A549 (cell line): Measurements from ENCODE around the gene ALG2. TPM values are rescaled to one million over a fixed set of nuclear protein-coding genes. Genes with fewer than 3 reads are reported as not detected.

Source experiments
- ATAC-seq, 2 experiments: fragments of 200-7000 bp in 1 of 2; fragments of >200 bp in 1 of 2; cut with Nextera tagmentation in 1 of 2; cut with Tn5 transposase in 1 of 2; 3 replicates each; pipeline versions ENCODE4 v1.8.0 to v1.9.1; 2018 to 2020; ENCODE audit warnings: mild to moderate bottlenecking in 1 of 2, moderate library complexity in 1 of 2
- CTCF ChIA-PET: fragments of 300-600 bp; sonication (Branson Sonifier 250); formaldehyde crosslinking; extraction: SDS; loops from one replicate; lab custom pipeline; 2021; ENCODE audit warnings: antibody characterized with exemption, inconsistent platforms; lab: Yijun Ruan, JAX
- POLR2A ChIA-PET: fragments of 350-600 bp; formaldehyde crosslinking; extraction: SDS; loops from one replicate; lab custom pipeline; 2021; ENCODE audit warnings: antibody characterized with exemption, inconsistent platforms; lab: Yijun Ruan, JAX
- DNase-seq, 2 experiments: peaks; one replicate each; pipeline versions ENCODE4 v3.0.0 to v3.0.0-alpha.2; 2011 to 2016; ENCODE audit warnings: low read depth in 1 of 2, low spot score in 1 of 2
- FAIRE-seq: peaks from 2 replicates; lab custom pipeline; 2011; peaks lifted over from hg19 to GRCh38; lab: Jason Lieb, UNC
- H3K27ac ChIP-seq, 2 experiments: fragments of >200 bp; sonication (Bioruptor Twin); formaldehyde crosslinking; 3 replicates each; pipeline ENCODE4 v1.5.1; 2016 to 2017
- H3K4me1 ChIP-seq: fragments of >200 bp; sonication (Bioruptor Twin); formaldehyde crosslinking; 3 replicates; pipeline ENCODE4 v1.6.1; 2016
- H3K4me2 ChIP-seq: fragments of >200 bp; sonication (Bioruptor Twin); formaldehyde crosslinking; 3 replicates; pipeline ENCODE4 v1.6.1; 2016
- H3K4me3 ChIP-seq: fragments of >200 bp; sonication (Bioruptor Twin); formaldehyde crosslinking; 3 replicates; pipeline ENCODE4 v1.5.1; 2016
- H3K9me3 ChIP-seq: fragments of >200 bp; sonication (Bioruptor Twin); formaldehyde crosslinking; 3 replicates; pipeline ENCODE4 v1.6.1; 2016
- BHLHE40 ChIP-seq: IDR thresholded peaks from 2 replicates; pipeline ENCODE4 v1.6.1; 2012; ENCODE audit warnings: low read depth, low read length, inconsistent platforms
- CBX2 ChIP-seq: fragments of 200-600 bp; sonication (generic); IDR thresholded peaks from 2 replicates; pipeline ENCODE4 v1.6.1; 2016; ENCODE audit warnings: low read depth, mild to moderate bottlenecking, borderline replicate concordance
- CEBPB ChIP-seq, 2 experiments: fragments of >200 bp in 1 of 2; sonication (Bioruptor Twin) in 1 of 2; formaldehyde crosslinking in 1 of 2; IDR thresholded peaks; 2 replicates each; pipeline ENCODE4 v1.6.1; 2012 to 2016
- CHD2 ChIP-seq: fragments of 150-350 bp; IDR thresholded peaks from 2 replicates; pipeline ENCODE4 v1.6.1; 2014; ENCODE audit warnings: low read length; ENCODE audit not compliant: partially characterized antibody
- CHD4 ChIP-seq: fragments of 200-600 bp; sonication (generic); IDR thresholded peaks from 2 replicates; pipeline ENCODE4 v1.6.1; 2016; ENCODE audit warnings: antibody characterized with exemption, mild to moderate bottlenecking, borderline replicate concordance
- EHMT2 ChIP-seq: fragments of 200-600 bp; sonication (generic); IDR thresholded peaks from 2 replicates; pipeline ENCODE4 v1.6.1; 2016; ENCODE audit warnings: antibody characterized with exemption, low read depth, mild to moderate bottlenecking, moderate library complexity
- HEYL ChIP-seq: fragments of 250-450 bp; sonication (Bioruptor Pico); IDR thresholded peaks from 2 replicates; pipeline ENCODE4 v1.8.0; 2021; ENCODE audit warnings: mild to moderate bottlenecking, moderate library complexity
- HOXB13 ChIP-seq: fragments of 250-450 bp; sonication (Bioruptor Pico); IDR thresholded peaks from 2 replicates; pipeline ENCODE4 v1.5.0; 2020; ENCODE audit warnings: low read depth, mild to moderate bottlenecking, moderate library complexity
- HOXB5 ChIP-seq: fragments of 250-450 bp; sonication (Bioruptor Pico); IDR thresholded peaks from 2 replicates; pipeline ENCODE4 v1.5.0; 2020; ENCODE audit warnings: mild to moderate bottlenecking, moderate library complexity
- NPAS2 ChIP-seq: fragments of 250-450 bp; sonication (Bioruptor Pico); IDR thresholded peaks from 2 replicates; pipeline ENCODE4 v1.8.0; 2022; ENCODE audit warnings: mild to moderate bottlenecking, moderate library complexity, borderline replicate concordance
- NR3C1 ChIP-seq: fragments of >200 bp; sonication (Bioruptor Twin); formaldehyde crosslinking; IDR thresholded peaks from 3 replicates; pipeline ENCODE4 v1.6.1; 2017
- PHF8 ChIP-seq: fragments of 200-600 bp; sonication (generic); IDR thresholded peaks from 2 replicates; pipeline ENCODE4 v1.6.1; 2016; ENCODE audit warnings: low read depth, mild to moderate bottlenecking, antibody characterized with exemption, moderate library complexity, borderline replicate concordance
- RAD21 ChIP-seq, 2 experiments: fragments of >200 bp in 1 of 2; sonication (Bioruptor Twin) in 1 of 2; formaldehyde crosslinking in 1 of 2; IDR thresholded peaks in 1 of 2; conservative IDR thresholded peaks in 1 of 2; 2 replicates in 1 of 2; 3 replicates in 1 of 2; pipeline ENCODE4 v1.6.1; 2012 to 2018; ENCODE audit warnings: inconsistent platforms in 1 of 2
- RCOR1 ChIP-seq: fragments of 150-350 bp; IDR thresholded peaks from 2 replicates; pipeline ENCODE4 v1.6.1; 2014; ENCODE audit warnings: antibody characterized with exemption, low read length, low read depth
- SMC3 ChIP-seq: fragments of >200 bp; sonication (Bioruptor Twin); formaldehyde crosslinking; IDR thresholded peaks from 3 replicates; pipeline ENCODE4 v1.6.1; 2018; ENCODE audit warnings: inconsistent platforms
- TFCP2L1 ChIP-seq: fragments of 250-450 bp; sonication (Bioruptor Pico); IDR thresholded peaks from 2 replicates; pipeline ENCODE4 v1.5.0; 2021; ENCODE audit warnings: mild to moderate bottlenecking
- TP53 ChIP-seq: fragments of 250-450 bp; sonication (Bioruptor Pico); IDR thresholded peaks from 2 replicates; pipeline ENCODE4 v1.5.0; 2021; ENCODE audit warnings: mild to moderate bottlenecking, moderate library complexity
- ZC3H11A ChIP-seq: fragments of 450-650 bp; IDR thresholded peaks from 2 replicates; pipeline ENCODE4 v1.6.1; 2014; ENCODE audit warnings: antibody characterized with exemption, mild to moderate bottlenecking
- ZFP36 ChIP-seq: fragments of 450-650 bp; IDR thresholded peaks from 2 replicates; pipeline ENCODE4 v1.6.1; 2014; ENCODE audit warnings: borderline replicate concordance; ENCODE audit not compliant: partially characterized antibody
- WGBS: methylation state at CpG from one replicate; pipeline ENCODE4 v1.1.6; 2017; ENCODE audit errors: missing lambda C conversion rate; 5-methylcytosine and 5-hydroxymethylcytosine counted together
- polyA plus RNA-seq, 4 experiments: library from polyadenylated mRNA; depleted of rRNA in 3 of 4; stranded (reverse); fragments of >200 nt; fragmentation: RNase III in 1 of 4; extraction: RNeasy Plus Mini Kit Qiagen cat#74134 plus additional on column Dnase treatment in 1 of 4; gene quantifications; 2 replicates in 3 of 4; 3 replicates in 1 of 4; pipeline ENCODE4 v1.2.3, GENCODE V29; 2011 to 2017
- TF ChIP-seq, protein P1 (sequence below): fragments of >200 bp; sonication (Bioruptor Twin); formaldehyde crosslinking; IDR thresholded peaks from 3 replicates; pipeline ENCODE4 v1.6.1; 2016
- TF ChIP-seq, protein P2 (sequence below): fragments of 250-450 bp; sonication (Bioruptor Pico); IDR thresholded peaks from 2 replicates; pipeline ENCODE4 v1.5.0; 2021; ENCODE audit warnings: mild to moderate bottlenecking, moderate library complexity, borderline replicate concordance
- TF ChIP-seq, protein P3 (sequence below): IDR thresholded peaks from 2 replicates; pipeline ENCODE4 v1.6.1; 2012; ENCODE audit warnings: low read depth, borderline replicate concordance
- TF ChIP-seq, protein P4 (sequence below): IDR thresholded peaks from 2 replicates; pipeline ENCODE4 v1.6.1; 2012
- TF ChIP-seq, protein P5 (sequence below): fragments of >200 bp; sonication (Bioruptor Twin); formaldehyde crosslinking; IDR thresholded peaks from 3 replicates; pipeline ENCODE4 v1.5.1; 2016

ALG2 gene
- polyA plus RNA-seq, 2 of the 4 experiments (the other 2 are of a cell fraction) = 26.6 to 76.3 TPM

DNA sequence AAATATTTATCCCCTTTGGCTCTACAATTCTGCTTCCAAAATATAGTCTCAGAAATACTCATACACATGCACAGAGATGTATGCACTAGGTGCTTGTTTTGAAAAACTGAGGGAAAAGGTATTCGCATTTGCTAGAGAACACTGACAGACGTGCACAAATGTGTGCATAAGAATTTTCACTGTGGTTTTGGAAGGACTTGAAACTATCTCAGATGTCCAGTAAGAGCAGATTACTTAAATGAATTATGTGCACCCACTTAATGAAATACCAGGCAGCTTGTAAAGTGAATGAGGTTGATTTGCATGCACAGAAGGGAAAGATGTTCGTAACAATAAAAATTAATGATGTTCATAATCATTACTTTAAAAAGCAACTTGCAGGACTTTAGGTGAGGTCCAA, 48.7 kb upstream of the ALG2 start:
- CTCF ChIA-PET = no interaction called here
- POLR2A ChIA-PET = no interaction called here
- Histone ChIP-seq H3K4me2 (no peak overlapping the region), H3K4me1 (no peaks in the 10 kb centered on the region), H3K4me3 (no peak overlapping the region), H3K9me3 (no peaks in the 10 kb centered on the region)
- no peak for FAIRE-seq
- WGBS = 57% methylated on average over 3 of the region's 3 CpGs
- no peak for DNase-seq
- TF ChIP-seq ZFP36 (no peak), HOXB5 (CRISPR knock-in tag) (no peak), CEBPB (IDR thresholded peaks at IDR 0.05) (no peak), HOXB13 (no peak), TFCP2L1 (no peak), CHD4 (no peak), NPAS2 (no peak), HEYL (CRISPR knock-in tag) (no peak), NR3C1 (no peak), ZC3H11A (no peak), EHMT2 (no peak), TP53 (no peak)
- TF ChIP-seq, all 56 proteins: peak for 0
- ATAC-seq = no peak
- H3K27ac ChIP-seq = no peak overlapping the region

DNA sequence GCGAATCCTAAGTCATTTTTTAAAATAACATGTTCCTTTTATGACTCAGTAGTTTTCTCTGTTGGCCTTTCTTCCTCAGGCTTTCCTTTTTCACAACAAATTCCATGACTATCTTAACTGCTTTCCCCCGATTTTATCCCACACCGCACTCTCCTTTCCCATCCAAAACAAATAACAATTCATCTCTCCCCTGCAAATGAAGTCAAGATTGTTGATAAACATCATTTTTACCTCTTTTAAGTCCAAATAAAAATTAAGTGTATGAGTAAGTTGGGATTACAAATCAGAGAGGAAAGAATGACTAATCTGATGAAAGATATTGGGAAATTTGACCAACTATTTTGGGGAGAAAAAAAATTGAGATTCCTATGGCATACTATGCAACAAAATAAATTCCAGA, 47.7 kb upstream of the ALG2 start:
- no peak overlapping the region for H3K4me3 ChIP-seq
- no peak for ATAC-seq
- TF ChIP-seq CEBPB (IDR thresholded peaks at IDR 0.05) (no peak), CHD2 (no peak), ZC3H11A (no peak), PHF8 (no peak), NPAS2 (no peak), CHD4 (no peak), RCOR1 (no peak)
- TF ChIP-seq, protein P1, sequence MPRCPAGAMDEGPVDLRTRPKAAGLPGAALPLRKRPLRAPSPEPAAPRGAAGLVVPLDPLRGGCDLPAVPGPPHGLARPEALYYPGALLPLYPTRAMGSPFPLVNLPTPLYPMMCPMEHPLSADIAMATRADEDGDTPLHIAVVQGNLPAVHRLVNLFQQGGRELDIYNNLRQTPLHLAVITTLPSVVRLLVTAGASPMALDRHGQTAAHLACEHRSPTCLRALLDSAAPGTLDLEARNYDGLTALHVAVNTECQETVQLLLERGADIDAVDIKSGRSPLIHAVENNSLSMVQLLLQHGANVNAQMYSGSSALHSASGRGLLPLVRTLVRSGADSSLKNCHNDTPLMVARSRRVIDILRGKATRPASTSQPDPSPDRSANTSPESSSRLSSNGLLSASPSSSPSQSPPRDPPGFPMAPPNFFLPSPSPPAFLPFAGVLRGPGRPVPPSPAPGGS = no peak
- TF ChIP-seq, protein P2, sequence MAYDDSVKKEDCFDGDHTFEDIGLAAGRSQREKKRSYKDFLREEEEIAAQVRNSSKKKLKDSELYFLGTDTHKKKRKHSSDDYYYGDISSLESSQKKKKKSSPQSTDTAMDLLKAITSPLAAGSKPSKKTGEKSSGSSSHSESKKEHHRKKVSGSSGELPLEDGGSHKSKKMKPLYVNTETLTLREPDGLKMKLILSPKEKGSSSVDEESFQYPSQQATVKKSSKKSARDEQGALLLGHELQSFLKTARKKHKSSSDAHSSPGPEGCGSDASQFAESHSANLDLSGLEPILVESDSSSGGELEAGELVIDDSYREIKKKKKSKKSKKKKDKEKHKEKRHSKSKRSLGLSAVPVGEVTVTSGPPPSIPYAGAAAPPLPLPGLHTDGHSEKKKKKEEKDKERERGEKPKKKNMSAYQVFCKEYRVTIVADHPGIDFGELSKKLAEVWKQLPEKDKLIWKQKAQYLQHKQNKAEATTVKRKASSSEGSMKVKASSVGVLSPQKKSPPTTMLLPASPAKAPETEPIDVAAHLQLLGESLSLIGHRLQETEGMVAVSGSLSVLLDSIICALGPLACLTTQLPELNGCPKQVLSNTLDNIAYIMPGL (CRISPR knock-in tag) = no peak
- TF ChIP-seq, protein P3, sequence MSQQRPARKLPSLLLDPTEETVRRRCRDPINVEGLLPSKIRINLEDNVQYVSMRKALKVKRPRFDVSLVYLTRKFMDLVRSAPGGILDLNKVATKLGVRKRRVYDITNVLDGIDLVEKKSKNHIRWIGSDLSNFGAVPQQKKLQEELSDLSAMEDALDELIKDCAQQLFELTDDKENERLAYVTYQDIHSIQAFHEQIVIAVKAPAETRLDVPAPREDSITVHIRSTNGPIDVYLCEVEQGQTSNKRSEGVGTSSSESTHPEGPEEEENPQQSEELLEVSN = no peak
- TF ChIP-seq, all 56 proteins: peak for 0
- no peaks in the 10 kb centered on the region for H3K9me3 ChIP-seq
- DNase-seq (no peak), FAIRE-seq (no peak)
- POLR2A ChIA-PET = no interaction called here
- H3K4me1 ChIP-seq = no peaks in the 10 kb centered on the region
- 26% methylated on average over 3 of the region's 3 CpGs for WGBS
- H3K4me2 ChIP-seq = no peak overlapping the region
- CTCF ChIA-PET = interaction anchor here (0.5 to 0.9 kb wide), 3 partner anchors 12 to 85 kb away, joined by 3 read pairs; no protein-coding TSS in a partner anchor
- H3K27ac ChIP-seq = no peak overlapping the region

DNA sequence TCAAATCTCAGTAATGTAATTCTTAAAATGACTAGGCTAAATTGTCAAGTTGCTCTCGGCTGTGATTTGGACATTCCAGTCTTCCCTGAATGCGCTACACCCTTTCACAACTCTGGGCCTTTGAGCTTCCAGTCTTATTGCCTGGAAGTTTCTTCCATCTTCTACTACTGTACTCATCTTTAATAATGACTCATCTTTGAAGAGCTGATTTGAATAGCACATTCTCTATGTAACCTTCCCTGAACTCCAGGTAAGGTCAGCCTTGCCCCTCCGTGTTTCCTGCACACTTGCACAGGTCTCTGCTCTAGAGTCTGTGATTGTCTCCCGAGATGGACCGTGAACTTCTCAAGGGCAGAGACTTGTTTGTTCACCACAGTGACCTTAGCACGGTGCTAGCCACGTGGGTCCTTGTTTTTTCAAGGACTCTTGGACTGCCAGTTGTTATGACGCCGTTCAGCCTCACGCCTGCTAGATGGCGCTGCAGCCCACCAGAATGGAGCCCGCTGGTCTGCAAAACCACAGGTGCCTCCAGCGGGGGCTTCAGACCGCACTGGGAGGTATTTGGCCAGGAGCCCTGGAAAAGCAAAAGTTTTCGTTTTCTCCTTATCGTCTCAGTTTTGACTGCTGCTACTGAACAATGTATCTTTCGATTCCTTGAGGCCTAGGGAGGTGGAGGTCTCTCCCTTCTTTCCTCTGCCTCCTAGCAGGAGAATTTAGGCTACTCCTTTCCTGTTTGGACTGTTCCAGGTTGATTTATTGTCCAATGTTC, 44.7 kb upstream of the ALG2 start:
- POLR2A ChIA-PET = no interaction called here
- no peak for FAIRE-seq

More for the DNA sequence above, 44.7 kb upstream of the ALG2 start:
- H3K27ac ChIP-seq = no peak overlapping the region
- H3K4me1 ChIP-seq = no peaks in the 10 kb centered on the region
- peak overlapping the region; percentile 50; the same call in 2 of the 3 replicates for H3K4me2 ChIP-seq
- H3K4me3 ChIP-seq = no peak overlapping the region
- no peaks in the 10 kb centered on the region for H3K9me3 ChIP-seq
- ATAC-seq (peak; percentile 69 to 90), DNase-seq (peak; percentile 9 to 54)
- TF ChIP-seq, protein P1 = no peak
- TF ChIP-seq CHD4 (no peak), BHLHE40 (no peak), SMC3 (peak; percentile 53), RAD21 (conservative IDR thresholded peaks at IDR 0.05 in 1 of 2, IDR thresholded peaks at IDR 0.05 in 1 of 2) (peak; percentile 76 to 85), CBX2 (no peak)
- TF ChIP-seq, protein P4, sequence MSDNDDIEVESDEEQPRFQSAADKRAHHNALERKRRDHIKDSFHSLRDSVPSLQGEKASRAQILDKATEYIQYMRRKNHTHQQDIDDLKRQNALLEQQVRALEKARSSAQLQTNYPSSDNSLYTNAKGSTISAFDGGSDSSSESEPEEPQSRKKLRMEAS = peak; percentile 57; the same call in 1 of the 2 replicates
- TF ChIP-seq, protein P5, sequence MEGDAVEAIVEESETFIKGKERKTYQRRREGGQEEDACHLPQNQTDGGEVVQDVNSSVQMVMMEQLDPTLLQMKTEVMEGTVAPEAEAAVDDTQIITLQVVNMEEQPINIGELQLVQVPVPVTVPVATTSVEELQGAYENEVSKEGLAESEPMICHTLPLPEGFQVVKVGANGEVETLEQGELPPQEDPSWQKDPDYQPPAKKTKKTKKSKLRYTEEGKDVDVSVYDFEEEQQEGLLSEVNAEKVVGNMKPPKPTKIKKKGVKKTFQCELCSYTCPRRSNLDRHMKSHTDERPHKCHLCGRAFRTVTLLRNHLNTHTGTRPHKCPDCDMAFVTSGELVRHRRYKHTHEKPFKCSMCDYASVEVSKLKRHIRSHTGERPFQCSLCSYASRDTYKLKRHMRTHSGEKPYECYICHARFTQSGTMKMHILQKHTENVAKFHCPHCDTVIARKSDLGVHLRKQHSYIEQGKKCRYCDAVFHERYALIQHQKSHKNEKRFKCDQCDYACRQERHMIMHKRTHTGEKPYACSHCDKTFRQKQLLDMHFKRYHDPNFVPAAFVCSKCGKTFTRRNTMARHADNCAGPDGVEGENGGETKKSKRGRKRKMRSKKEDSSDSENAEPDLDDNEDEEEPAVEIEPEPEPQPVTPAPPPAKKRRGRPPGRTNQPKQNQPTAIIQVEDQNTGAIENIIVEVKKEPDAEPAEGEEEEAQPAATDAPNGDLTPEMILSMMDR = peak; percentile 69
- CTCF ChIA-PET = interaction anchor here (0.9 to 1.9 kb wide), 4 partner anchors 9 to 269 kb away, joined by 3 to 4 read pairs (median 4); no protein-coding TSS in a partner anchor
- WGBS = 17% methylated on average over 17 of the region's 17 CpGs
